Measurements from ENCODE around the gene CFAP43.

- TF ChIP-seq NFE2L1 (CRISPR knock-in tag; IDR thresholded peaks at IDR 0.05), result no peak
- no peak for TF ChIP-seq ZNF423 (CRISPR knock-in tag; IDR thresholded peaks at IDR 0.05)
- no peak for TF ChIP-seq CTCF (IDR thresholded peaks at IDR 0.05)
- TF ChIP-seq, protein P1, sequence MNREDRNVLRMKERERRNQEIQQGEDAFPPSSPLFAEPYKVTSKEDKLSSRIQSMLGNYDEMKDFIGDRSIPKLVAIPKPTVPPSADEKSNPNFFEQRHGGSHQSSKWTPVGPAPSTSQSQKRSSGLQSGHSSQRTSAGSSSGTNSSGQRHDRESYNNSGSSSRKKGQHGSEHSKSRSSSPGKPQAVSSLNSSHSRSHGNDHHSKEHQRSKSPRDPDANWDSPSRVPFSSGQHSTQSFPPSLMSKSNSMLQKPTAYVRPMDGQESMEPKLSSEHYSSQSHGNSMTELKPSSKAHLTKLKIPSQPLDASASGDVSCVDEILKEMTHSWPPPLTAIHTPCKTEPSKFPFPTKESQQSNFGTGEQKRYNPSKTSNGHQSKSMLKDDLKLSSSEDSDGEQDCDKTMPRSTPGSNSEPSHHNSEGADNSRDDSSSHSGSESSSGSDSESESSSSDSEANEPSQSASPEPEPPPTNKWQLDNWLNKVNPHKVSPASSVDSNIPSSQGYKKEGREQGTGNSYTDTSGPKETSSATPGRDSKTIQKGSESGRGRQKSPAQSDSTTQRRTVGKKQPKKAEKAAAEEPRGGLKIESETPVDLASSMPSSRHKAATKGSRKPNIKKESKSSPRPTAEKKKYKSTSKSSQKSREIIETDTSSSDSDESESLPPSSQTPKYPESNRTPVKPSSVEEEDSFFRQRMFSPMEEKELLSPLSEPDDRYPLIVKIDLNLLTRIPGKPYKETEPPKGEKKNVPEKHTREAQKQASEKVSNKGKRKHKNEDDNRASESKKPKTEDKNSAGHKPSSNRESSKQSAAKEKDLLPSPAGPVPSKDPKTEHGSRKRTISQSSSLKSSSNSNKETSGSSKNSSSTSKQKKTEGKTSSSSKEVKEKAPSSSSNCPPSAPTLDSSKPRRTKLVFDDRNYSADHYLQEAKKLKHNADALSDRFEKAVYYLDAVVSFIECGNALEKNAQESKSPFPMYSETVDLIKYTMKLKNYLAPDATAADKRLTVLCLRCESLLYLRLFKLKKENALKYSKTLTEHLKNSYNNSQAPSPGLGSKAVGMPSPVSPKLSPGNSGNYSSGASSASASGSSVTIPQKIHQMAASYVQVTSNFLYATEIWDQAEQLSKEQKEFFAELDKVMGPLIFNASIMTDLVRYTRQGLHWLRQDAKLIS (CRISPR knock-in tag; IDR thresholded peaks at IDR 0.05; ENCODE audit: borderline replicate concordance), result no peak
Observed at GRCh38 chr10:104101902-104102301, 130.3 kb downstream of the CFAP43 start.

Measured in WTC11 (cell line).